Measurements from ENCODE around the gene STYX. TPM values are rescaled to one million over a fixed set of nuclear protein-coding genes. Genes with fewer than 3 reads are reported as not detected.

Gene STYX
- total RNA-seq, 1 experiment from 2014 or later, result 24.4 TPM

- intact Hi-C loops (cut with micrococcal nuclease; ENCODE audit: unreplicated experiment), result no loop called here
- H3K9me3 ChIP-seq, result no peaks in the 10 kb centered on the region
- H3K9me3 Mint-ChIP-seq (ENCODE audit: unreplicated experiment), result no peaks in the 10 kb centered on the region
- peaks cover 14% of the 10 kb centered on the region for H3K36me3 Mint-ChIP-seq (ENCODE audit: insufficient read depth, unreplicated experiment)
- H3K4me3 Mint-ChIP-seq (ENCODE audit: unreplicated experiment), result no peak overlapping the region
- DNase-seq, result no peak
- H3K27ac Mint-ChIP-seq (ENCODE audit: unreplicated experiment), result no peak overlapping the region
- H3K4me1 ChIP-seq, result no peaks in the 10 kb centered on the region
- TF ChIP-seq CTCF (IDR thresholded peaks at IDR 0.05; ENCODE audit: insufficient read depth in 1 of 2, low read depth in 1 of 2, low read length in 1 of 2, severe bottlenecking in 1 of 2, unreplicated experiment in 1 of 2), result no peak
- no peaks in the 10 kb centered on the region for H3K27me3 Mint-ChIP-seq (ENCODE audit: insufficient read depth, unreplicated experiment)
- BruUV-seq (replicated peaks), result no TSS peak
- POLR2A ChIA-PET, result no interaction called here
- no peaks in the 10 kb centered on the region for H3K4me1 Mint-ChIP-seq (ENCODE audit: low read depth, unreplicated experiment)
- CTCF ChIA-PET, result no interaction called here
- no peak overlapping the region for H3K4me3 ChIP-seq (ENCODE audit: low read depth, low read length)
- no peaks in the 10 kb centered on the region for H3K27me3 ChIP-seq (replicated peaks; ENCODE audit: control insufficient read depth, insufficient read depth, low read length)
- H3K36me3 ChIP-seq (ENCODE audit: control insufficient read depth, insufficient read depth, low read length), result peaks cover 1% of the 10 kb centered on the region; the same call in 1 of the 2 replicates
These were observed 53.2 kb downstream of the STYX start for GRCh38 chr14:52783206-52783605.

- no peaks in the 10 kb centered on the region for H3K9me3 Mint-ChIP-seq (ENCODE audit: unreplicated experiment)
- intact Hi-C loops (cut with micrococcal nuclease; ENCODE audit: unreplicated experiment), result no loop called here
- no TSS peak for BruUV-seq (replicated peaks)
- CTCF ChIA-PET, result no interaction called here
- H3K36me3 Mint-ChIP-seq (ENCODE audit: insufficient read depth, unreplicated experiment), result peaks cover 21% of the 10 kb centered on the region
- no peak overlapping the region for H3K27ac Mint-ChIP-seq (ENCODE audit: unreplicated experiment)
- no peaks in the 10 kb centered on the region for H3K9me3 ChIP-seq
- H3K27me3 ChIP-seq (replicated peaks; ENCODE audit: control insufficient read depth, insufficient read depth, low read length), result no peaks in the 10 kb centered on the region
- TF ChIP-seq CTCF (IDR thresholded peaks at IDR 0.05; ENCODE audit: insufficient read depth in 1 of 2, low read depth in 1 of 2, low read length in 1 of 2, severe bottlenecking in 1 of 2, unreplicated experiment in 1 of 2), result no peak
- POLR2A ChIA-PET, result no interaction called here
- no peaks in the 10 kb centered on the region for H3K36me3 ChIP-seq (ENCODE audit: control insufficient read depth, insufficient read depth, low read length)
- no peaks in the 10 kb centered on the region for H3K27me3 Mint-ChIP-seq (ENCODE audit: insufficient read depth, unreplicated experiment)
- peaks cover 7% of the 10 kb centered on the region for H3K4me1 ChIP-seq
- DNase-seq, result no peak
- no peak overlapping the region for H3K4me3 ChIP-seq (ENCODE audit: low read depth, low read length)
- no peak overlapping the region for H3K4me3 Mint-ChIP-seq (ENCODE audit: unreplicated experiment)
- peaks cover 4% of the 10 kb centered on the region for H3K4me1 Mint-ChIP-seq (ENCODE audit: low read depth, unreplicated experiment)
These were observed 56.9 kb downstream of the STYX start for GRCh38 chr14:52786887-52787286.

GRCh38 chr14:52789118-52789517 lies 59.2 kb downstream of the STYX start:
- BruUV-seq (replicated peaks), result no TSS peak
- H3K27ac Mint-ChIP-seq (ENCODE audit: unreplicated experiment), result no peak overlapping the region

More at GRCh38 chr14:52789118-52789517, 59.2 kb downstream of the STYX start:
- ChIA-PET POLR2A (interaction anchor here (0.6 kb wide), 1 partner anchor 76 kb away, joined by 3 read pairs; no protein-coding TSS in a partner anchor), CTCF (no interaction called here)
- intact Hi-C loops (cut with micrococcal nuclease; ENCODE audit: unreplicated experiment), result no loop called here
- Histone ChIP-seq H3K4me3 (ENCODE audit: low read depth, low read length) (no peak overlapping the region), H3K36me3 (ENCODE audit: control insufficient read depth, insufficient read depth, low read length) (no peaks in the 10 kb centered on the region), H3K9me3 (no peaks in the 10 kb centered on the region), H3K4me1 (peaks cover 20% of the 10 kb centered on the region), H3K27me3 (replicated peaks; ENCODE audit: control insufficient read depth, insufficient read depth, low read length) (no peaks in the 10 kb centered on the region)
- no peak for TF ChIP-seq CTCF (IDR thresholded peaks at IDR 0.05; ENCODE audit: insufficient read depth in 1 of 2, low read depth in 1 of 2, low read length in 1 of 2, severe bottlenecking in 1 of 2, unreplicated experiment in 1 of 2)
- Mint-ChIP-seq H3K4me1 (ENCODE audit: low read depth, unreplicated experiment) (peaks cover 6% of the 10 kb centered on the region), H3K4me3 (ENCODE audit: unreplicated experiment) (peak overlapping the region; percentile 98), H3K36me3 (ENCODE audit: insufficient read depth, unreplicated experiment) (peaks cover 25% of the 10 kb centered on the region), H3K9me3 (ENCODE audit: unreplicated experiment) (no peaks in the 10 kb centered on the region), H3K27me3 (ENCODE audit: insufficient read depth, unreplicated experiment) (no peaks in the 10 kb centered on the region)
- no peak for DNase-seq
